Measurements from ENCODE around the gene CITED2. TPM values are rescaled to one million over a fixed set of nuclear protein-coding genes. Genes with fewer than 3 reads are reported as not detected.

CITED2 gene
- total RNA-seq, 1 donor from 2014 or later = 222 TPM

GRCh38 chr6:139409026-139409425 lies 34.6 kb upstream of the CITED2 start:
- Histone ChIP-seq H3K27me3 (no peaks in the 10 kb centered on the region), H2AFZ (replicated peaks) (no peak overlapping the region), H3K4me2 (no peak overlapping the region), H3K4me3 (no peak overlapping the region), H3F3A (ENCODE audit: low read depth) (no peaks in the 10 kb centered on the region), H4K20me1 (ENCODE audit: low read depth) (no peaks in the 10 kb centered on the region), H3K27ac (no peak overlapping the region), H3K79me2 (ENCODE audit: low read depth) (no peaks in the 10 kb centered on the region), H3K36me3 (no peaks in the 10 kb centered on the region), H3K9me3 (ENCODE audit: low read depth) (no peaks in the 10 kb centered on the region), H3K4me1 (no peaks in the 10 kb centered on the region), H3K9ac (no peak overlapping the region)
- Mint-ChIP-seq H3K27me3 (ENCODE audit: insufficient read depth, low read depth) (peaks cover 9% of the 10 kb centered on the region), H3K27ac (peak overlapping the region; percentile 30), H3K9me3 (no peaks in the 10 kb centered on the region), H3K4me1 (peaks cover 14% of the 10 kb centered on the region), H3K4me3 (no peak overlapping the region), H3K36me3 (no peaks in the 10 kb centered on the region)
- no peak for DNase-seq (ENCODE audit: low spot score)
- TF ChIP-seq EZH2 (IDR thresholded peaks at IDR 0.05) = no peak
- TF ChIP-seq CTCF (IDR thresholded peaks at IDR 0.05) = no peak
- TF ChIP-seq EZH2phosphoT487 (IDR thresholded peaks at IDR 0.05) = no peak

- Histone ChIP-seq H3F3A (ENCODE audit: low read depth) (no peaks in the 10 kb centered on the region), H3K27ac (no peak overlapping the region), H4K20me1 (ENCODE audit: low read depth) (no peaks in the 10 kb centered on the region), H2AFZ (replicated peaks) (no peak overlapping the region), H3K9me3 (ENCODE audit: low read depth) (no peaks in the 10 kb centered on the region), H3K9ac (no peak overlapping the region), H3K79me2 (ENCODE audit: low read depth) (no peaks in the 10 kb centered on the region), H3K4me2 (no peak overlapping the region), H3K4me1 (no peaks in the 10 kb centered on the region), H3K4me3 (no peak overlapping the region), H3K36me3 (no peaks in the 10 kb centered on the region), H3K27me3 (no peaks in the 10 kb centered on the region)
- H3K36me3 Mint-ChIP-seq = no peaks in the 10 kb centered on the region
- TF ChIP-seq EZH2 (IDR thresholded peaks at IDR 0.05) (no peak), EZH2phosphoT487 (IDR thresholded peaks at IDR 0.05) (no peak), CTCF (IDR thresholded peaks at IDR 0.05) (no peak)
- H3K9me3 Mint-ChIP-seq = no peaks in the 10 kb centered on the region
- no peak overlapping the region for H3K4me3 Mint-ChIP-seq
- H3K4me1 Mint-ChIP-seq = peaks cover 14% of the 10 kb centered on the region
- no peak overlapping the region for H3K27ac Mint-ChIP-seq
- peak; percentile 17 for DNase-seq (ENCODE audit: low spot score)
- H3K27me3 Mint-ChIP-seq (ENCODE audit: insufficient read depth, low read depth) = peaks cover 13% of the 10 kb centered on the region
Measured at GRCh38 chr6:139407718-139408222, 33.3 kb upstream of the CITED2 start.

- Histone ChIP-seq H3K9ac (no peak overlapping the region), H3F3A (ENCODE audit: low read depth) (no peaks in the 10 kb centered on the region), H2AFZ (replicated peaks) (no peak overlapping the region), H3K9me3 (ENCODE audit: low read depth) (no peaks in the 10 kb centered on the region), H3K4me3 (no peak overlapping the region), H3K4me1 (no peaks in the 10 kb centered on the region), H3K27me3 (no peaks in the 10 kb centered on the region), H3K27ac (no peak overlapping the region), H3K36me3 (no peaks in the 10 kb centered on the region), H3K79me2 (ENCODE audit: low read depth) (no peaks in the 10 kb centered on the region), H3K4me2 (no peak overlapping the region), H4K20me1 (ENCODE audit: low read depth) (no peaks in the 10 kb centered on the region)
- Mint-ChIP-seq H3K27ac (peak overlapping the region; percentile 9), H3K27me3 (ENCODE audit: insufficient read depth, low read depth) (peaks cover 13% of the 10 kb centered on the region), H3K4me1 (peaks cover 14% of the 10 kb centered on the region), H3K36me3 (no peaks in the 10 kb centered on the region), H3K4me3 (no peak overlapping the region), H3K9me3 (no peaks in the 10 kb centered on the region)
- no peak for TF ChIP-seq CTCF (IDR thresholded peaks at IDR 0.05)
- no peak for TF ChIP-seq EZH2phosphoT487 (IDR thresholded peaks at IDR 0.05)
- TF ChIP-seq EZH2 (IDR thresholded peaks at IDR 0.05) = no peak
- no peak for DNase-seq (ENCODE audit: low spot score)
Measured at GRCh38 chr6:139406577-139407343, 32.3 kb upstream of the CITED2 start.

Data from neural progenitor cell (in vitro differentiated cells).